ENCODE results near the gene SPG11. TPM values are rescaled to one million over a fixed set of nuclear protein-coding genes. Genes with fewer than 3 reads are reported as not detected.
A peak's percentile ranks its signal among the peaks of the same experiment; 100 is the strongest.

Gene SPG11
- total and polyA plus RNA-seq, 2 of the 13 experiments (the other 11 are each of a cell fraction or from before 2014, with no cell fraction given), result 31.5 to 40.7 TPM

- no peak for TF ChIP-seq TBL1XR1 (IDR thresholded peaks at IDR 0.05; ENCODE audit: borderline replicate concordance, low read length, partially characterized antibody)
- peak; percentile 75; the same call in 1 of the 2 replicates for TF ChIP-seq ZNF773 (CRISPR knock-in tag; IDR thresholded peaks at IDR 0.05; ENCODE audit: borderline replicate concordance)
- TF ChIP-seq SETDB1 (CRISPR knock-in tag; IDR thresholded peaks at IDR 0.05; ENCODE audit: borderline replicate concordance), result no peak
- peak; percentile 92 for TF ChIP-seq ZNF574 (CRISPR knock-in tag; IDR thresholded peaks at IDR 0.05)
- TF ChIP-seq ZNF558 (CRISPR knock-in tag; IDR thresholded peaks at IDR 0.05; ENCODE audit: borderline replicate concordance), result 0 out of 2 replicates have a peak, but pooled peaks have one; percentile 70
- peak; percentile 62; the same call in 1 of the 2 replicates for TF ChIP-seq TOPORS (CRISPR knock-in tag; IDR thresholded peaks at IDR 0.05)
- peak; percentile 62; the same call in 1 of the 2 replicates for TF ChIP-seq CREB1 (IDR thresholded peaks at IDR 0.05)
- no peak for TF ChIP-seq CREB1 (CRISPR knock-in tag; IDR thresholded peaks at IDR 0.05)
- no peak for TF ChIP-seq ZNF850 (CRISPR knock-in tag; conservative IDR thresholded peaks at IDR 0.05)
- TF ChIP-seq ZBTB21 (CRISPR knock-in tag; IDR thresholded peaks at IDR 0.05), result no peak
- peak; percentile 37; the same call in 1 of the 2 replicates for TF ChIP-seq SOX13 (IDR thresholded peaks at IDR 0.05)
- TF ChIP-seq SOX13 (CRISPR knock-in tag; conservative IDR thresholded peaks at IDR 0.05 in 1 of 2, IDR thresholded peaks at IDR 0.05 in 1 of 2), result no peak; a peak in 1 of 4 replicates
- 0 out of 2 replicates have a peak, but pooled peaks have one; percentile 33 for TF ChIP-seq ZNF552 (CRISPR knock-in tag; IDR thresholded peaks at IDR 0.05; ENCODE audit: borderline replicate concordance)
- peak; percentile 91 for TF ChIP-seq YEATS4 (CRISPR knock-in tag; IDR thresholded peaks at IDR 0.05; ENCODE audit: borderline replicate concordance)
- peak; percentile 96 for TF ChIP-seq RFXAP (CRISPR knock-in tag; IDR thresholded peaks at IDR 0.05; ENCODE audit: borderline replicate concordance)
- TF ChIP-seq, protein P1, sequence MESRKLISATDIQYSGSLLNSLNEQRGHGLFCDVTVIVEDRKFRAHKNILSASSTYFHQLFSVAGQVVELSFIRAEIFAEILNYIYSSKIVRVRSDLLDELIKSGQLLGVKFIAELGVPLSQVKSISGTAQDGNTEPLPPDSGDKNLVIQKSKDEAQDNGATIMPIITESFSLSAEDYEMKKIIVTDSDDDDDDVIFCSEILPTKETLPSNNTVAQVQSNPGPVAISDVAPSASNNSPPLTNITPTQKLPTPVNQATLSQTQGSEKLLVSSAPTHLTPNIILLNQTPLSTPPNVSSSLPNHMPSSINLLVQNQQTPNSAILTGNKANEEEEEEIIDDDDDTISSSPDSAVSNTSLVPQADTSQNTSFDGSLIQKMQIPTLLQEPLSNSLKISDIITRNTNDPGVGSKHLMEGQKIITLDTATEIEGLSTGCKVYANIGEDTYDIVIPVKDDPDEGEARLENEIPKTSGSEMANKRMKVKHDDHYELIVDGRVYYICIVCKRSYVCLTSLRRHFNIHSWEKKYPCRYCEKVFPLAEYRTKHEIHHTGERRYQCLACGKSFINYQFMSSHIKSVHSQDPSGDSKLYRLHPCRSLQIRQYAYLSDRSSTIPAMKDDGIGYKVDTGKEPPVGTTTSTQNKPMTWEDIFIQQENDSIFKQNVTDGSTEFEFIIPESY (CRISPR knock-in tag; IDR thresholded peaks at IDR 0.05), result peak; percentile 52
- 0 out of 2 replicates have a peak, but pooled peaks have one; percentile 22 for TF ChIP-seq HIC2 (CRISPR knock-in tag; IDR thresholded peaks at IDR 0.05; ENCODE audit: low read depth)
- peak; percentile 72 for TF ChIP-seq ZNF883 (CRISPR knock-in tag; IDR thresholded peaks at IDR 0.05; ENCODE audit: not compliant biosample characterization)
- TF ChIP-seq ZNF652 (CRISPR knock-in tag; IDR thresholded peaks at IDR 0.05; ENCODE audit: borderline replicate concordance, low read depth), result no peak
- 0 out of 2 replicates have a peak, but pooled peaks have one; percentile 69 for TF ChIP-seq CENPT (CRISPR knock-in tag; IDR thresholded peaks at IDR 0.05; ENCODE audit: low read depth)
Observed at GRCh38 chr15:44663410-44664308, at the start of gene SPG11 (continued).
